Stimulated activated CD8-positive, alpha-beta memory T cell treated with anti-CD3 and anti-CD28 coated beads, Interleukin-2, amount 100 ng/mL, for 48 hours (primary cell): ENCODE results near the gene ZCWPW1.

Experiments used
- DNase-seq, 2 donors: peaks; one replicate each; pipeline ENCODE4 v3.0.0-alpha.2; 2020; ENCODE audit warnings: low read depth in 2 of 2

The ZCWPW1 gene

DNA sequence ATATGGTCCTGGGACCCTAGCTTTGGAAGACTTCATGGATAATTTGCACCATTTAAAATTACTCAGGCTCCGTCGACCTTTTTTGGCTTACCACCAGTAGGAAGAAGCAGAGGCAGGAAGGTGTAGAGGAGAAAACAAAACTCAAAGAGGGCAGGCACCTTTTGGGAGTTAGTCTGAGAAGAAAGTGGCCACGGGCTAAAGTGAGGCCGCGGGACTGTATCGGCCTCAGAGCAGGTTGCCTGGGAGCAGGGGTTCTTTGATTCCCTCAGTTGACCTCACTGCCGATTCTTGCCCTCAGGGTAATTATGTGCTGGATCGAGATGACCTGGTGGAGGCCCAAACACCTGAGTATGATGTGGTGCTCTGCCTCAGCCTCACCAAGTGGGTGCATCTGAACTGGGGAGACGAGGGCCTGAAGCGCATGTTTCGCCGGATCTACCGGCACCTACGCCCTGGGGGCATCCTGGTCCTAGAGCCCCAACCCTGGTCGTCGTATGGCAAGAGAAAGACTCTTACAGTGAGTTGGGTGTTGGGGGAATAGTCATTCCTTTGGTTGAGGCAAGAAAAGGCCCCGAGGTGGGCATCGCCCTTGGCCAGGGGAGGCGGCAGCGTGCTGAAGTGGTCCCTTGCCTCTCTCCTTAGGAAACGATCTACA, 4.2 kb upstream of the ZCWPW1 start:
- no peak for DNase-seq

DNA sequence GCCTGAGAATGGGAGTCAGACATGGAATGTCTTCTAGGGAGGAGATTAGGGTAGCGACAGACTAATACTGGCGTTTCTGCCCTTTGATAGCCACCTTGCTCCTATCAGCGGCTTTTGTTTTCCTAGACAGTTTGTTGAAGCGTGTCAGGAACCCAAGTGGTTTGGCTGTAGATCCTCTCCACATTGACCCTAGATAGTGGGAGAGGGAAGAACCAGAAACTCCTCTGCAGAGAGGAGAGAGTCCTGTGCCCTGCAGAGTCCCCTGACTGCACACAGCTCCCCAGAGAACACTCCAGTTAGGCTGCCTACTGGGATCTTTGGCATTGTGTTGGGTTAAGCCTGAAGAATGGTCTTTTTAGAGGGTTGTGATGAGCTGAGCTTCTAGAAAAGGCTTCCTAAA, 3.5 kb upstream of the ZCWPW1 start:
- no peak for DNase-seq

DNA sequence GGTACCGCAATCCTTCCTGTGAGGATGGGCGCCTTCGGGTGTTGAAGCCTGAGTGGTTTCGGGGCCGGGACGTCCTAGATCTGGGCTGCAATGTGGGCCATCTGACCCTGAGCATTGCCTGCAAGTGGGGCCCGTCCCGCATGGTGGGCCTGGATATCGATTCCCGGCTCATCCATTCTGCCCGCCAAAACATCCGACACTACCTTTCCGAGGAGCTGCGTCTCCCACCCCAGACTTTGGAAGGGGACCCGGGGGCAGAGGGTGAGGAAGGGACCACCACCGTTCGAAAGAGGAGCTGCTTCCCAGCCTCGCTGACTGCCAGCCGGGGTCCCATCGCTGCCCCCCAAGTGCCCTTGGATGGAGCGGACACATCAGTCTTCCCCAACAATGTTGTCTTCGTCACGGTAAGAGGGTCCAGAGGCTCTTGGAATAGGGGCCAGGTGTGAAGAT, 2.8 kb upstream of the ZCWPW1 start:
- no peak for DNase-seq

DNA sequence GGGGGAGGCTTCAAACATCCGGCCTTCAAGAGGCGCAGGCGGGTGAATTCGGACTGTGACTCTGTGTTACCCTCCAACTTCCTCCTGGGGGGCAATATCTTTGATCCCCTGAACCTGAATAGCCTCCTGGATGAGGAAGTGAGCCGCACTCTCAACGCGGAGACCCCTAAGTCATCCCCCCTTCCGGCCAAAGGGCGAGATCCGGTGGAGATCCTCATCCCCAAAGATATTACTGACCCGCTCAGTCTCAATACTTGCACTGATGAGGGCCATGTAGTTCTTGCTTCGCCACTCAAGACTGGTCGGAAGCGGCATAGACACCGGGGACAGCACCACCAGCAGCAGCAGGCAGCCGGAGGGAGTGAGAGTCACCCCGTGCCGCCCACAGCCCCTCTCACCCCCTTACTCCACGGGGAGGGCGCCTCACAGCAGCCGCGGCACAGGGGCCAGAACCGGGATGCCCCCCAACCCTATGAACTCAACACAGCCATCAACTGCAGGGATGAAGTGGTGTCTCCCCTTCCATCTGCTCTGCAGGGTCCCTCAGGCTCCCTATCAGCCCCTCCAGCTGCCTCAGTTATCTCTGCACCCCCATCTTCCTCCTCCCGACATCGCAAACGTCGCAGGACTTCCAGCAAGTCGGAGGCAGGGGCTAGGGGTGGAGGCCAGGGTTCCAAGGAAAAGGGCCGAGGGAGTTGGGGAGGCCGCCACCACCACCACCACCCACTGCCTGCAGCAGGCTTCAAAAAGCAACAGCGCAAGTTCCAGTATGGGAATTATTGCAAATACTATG, 2.2 kb upstream of the ZCWPW1 start:
- DNase-seq: no peak

DNA sequence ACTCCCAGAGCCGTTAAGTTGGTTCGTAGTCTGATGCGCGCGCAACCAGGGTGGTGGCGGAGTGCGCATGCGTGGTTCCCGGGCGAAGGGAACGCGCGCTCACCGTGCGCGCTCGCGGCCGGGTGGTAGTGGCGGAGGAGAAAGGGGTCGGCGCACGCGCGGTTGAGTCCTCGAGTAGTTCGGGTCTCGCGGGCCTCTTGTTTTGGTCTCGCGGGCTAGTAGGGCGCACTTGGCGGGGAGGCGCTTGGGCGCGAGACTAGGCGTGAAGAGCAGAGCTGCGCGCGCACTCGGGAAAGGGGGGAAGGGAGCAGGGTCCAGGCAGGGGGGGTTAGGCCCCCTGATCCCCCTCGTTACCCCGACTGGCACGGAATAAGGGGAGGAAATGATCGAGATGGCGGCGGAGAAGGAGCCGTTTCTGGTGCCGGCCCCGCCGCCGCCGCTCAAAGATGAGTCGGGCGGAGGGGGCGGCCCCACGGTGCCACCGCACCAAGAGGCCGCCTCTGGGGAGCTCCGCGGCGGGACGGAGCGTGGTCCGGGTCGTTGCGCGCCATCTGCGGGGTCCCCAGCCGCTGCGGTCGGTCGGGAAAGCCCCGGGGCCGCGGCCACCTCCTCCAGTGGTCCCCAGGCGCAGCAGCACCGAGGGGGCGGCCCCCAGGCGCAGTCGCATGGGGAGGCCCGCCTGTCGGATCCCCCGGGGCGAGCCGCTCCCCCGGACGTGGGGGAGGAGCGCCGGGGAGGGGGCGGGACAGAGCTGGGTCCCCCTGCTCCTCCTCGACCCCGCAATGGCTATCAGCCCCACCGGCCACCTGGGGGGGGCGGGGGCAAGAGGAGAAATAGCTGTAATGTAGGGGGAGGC, 1.4 kb upstream of the ZCWPW1 start, which contains the start of gene MEPCE:
TSS of gene MEPCE (plus strand) at position 195 of the 856 bp plus-strand sequence. CDS start at position 383, 188 bp downstream.
- peak; percentile 96 for DNase-seq

DNA sequence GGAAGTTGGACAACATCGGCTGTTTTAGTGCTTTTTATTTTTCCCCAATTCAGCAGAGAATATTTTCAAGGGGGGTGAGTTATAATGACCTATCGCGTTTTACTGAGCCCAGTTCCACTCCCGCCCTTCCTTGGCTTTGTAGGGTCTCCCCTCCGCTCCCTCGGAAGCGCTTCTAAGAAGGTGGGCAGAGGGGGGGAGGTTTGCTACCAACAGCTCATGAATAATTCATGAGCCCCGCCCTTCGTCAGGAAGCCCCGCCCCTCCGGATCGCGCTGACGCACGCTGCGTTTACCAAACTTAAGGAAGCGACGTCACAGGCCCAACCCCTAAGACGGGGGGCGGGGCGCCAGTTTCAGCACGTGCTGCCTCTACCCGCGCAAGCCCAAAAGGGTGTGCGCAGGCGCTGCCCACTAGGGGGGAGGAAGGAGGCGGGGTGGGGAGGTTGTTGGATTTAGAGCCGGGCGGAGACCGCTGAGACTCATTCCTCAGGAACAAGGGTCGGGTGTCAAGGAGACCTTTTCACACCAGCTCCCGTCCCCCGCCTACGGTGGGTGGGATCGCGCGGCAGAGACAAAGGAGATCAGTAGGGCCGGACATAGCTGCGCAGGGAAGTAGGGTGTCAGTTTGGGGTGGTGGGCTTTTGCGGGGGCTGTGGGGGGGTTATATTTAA, 599 bp upstream of the ZCWPW1 start:
- DNase-seq: peak; percentile 100

DNA sequence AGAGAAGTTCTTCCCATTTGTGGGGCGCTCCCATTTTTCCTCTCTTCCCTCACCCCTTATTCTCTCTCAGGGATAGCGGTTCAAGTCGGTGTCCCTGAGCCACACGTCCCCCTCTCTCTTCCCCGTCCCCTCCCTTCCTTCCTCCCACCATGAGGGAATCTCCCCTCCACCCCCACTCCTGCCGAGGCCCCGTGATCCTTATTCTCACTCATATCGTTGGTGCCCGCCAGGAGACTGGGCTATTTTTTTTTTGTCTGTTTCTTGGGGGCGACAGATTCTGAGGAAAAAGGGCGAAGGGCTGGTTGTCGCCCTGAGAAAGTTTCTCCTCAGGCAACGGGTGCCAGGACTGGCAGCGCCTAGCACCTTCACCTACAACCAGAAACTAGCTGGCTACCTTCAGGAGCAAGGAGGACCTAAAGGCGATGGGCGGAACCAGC, 723 bp downstream of the ZCWPW1 start:
- DNase-seq: no peak

DNA sequence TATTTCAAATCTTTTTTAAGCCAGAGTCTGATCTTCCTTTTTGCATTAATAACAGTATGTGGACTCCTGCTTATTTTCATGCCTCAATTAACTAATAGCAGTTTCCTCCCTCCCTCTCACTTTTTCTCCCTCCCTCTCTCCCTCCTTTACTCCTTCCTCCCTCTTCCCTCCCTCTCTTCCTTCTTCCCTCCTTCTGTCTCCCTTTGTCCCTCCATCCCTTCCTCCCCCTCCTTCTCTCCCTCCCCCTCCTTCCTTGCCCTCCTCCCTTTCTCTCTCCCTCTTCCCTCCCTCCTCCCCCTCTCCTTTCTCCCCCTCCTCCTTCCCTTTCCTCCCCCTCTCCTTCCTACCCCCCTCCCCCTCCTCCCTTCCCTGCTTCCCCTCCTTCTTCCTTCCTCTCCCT, 2.0 kb downstream of the ZCWPW1 start:
- DNase-seq: no peak

DNA sequence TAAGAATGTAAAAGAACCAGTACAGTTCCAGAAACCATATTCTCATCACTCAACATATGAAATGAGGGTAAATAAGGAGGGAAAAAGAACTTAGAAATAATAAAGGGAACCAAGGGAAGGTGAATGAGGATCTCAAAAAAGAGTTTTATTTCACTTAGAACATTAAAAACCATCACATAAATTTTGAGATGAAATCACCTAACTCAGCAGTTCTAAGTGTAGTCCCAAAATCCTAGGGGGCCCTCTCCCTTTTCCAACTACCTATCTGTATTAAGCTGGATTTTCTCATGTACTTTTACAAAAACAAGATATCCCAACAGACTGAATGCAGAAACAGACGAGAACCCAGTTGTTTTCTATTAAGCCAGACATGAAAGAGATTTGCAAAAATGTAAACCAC, 3.2 kb downstream of the ZCWPW1 start:
- DNase-seq: no peak

DNA sequence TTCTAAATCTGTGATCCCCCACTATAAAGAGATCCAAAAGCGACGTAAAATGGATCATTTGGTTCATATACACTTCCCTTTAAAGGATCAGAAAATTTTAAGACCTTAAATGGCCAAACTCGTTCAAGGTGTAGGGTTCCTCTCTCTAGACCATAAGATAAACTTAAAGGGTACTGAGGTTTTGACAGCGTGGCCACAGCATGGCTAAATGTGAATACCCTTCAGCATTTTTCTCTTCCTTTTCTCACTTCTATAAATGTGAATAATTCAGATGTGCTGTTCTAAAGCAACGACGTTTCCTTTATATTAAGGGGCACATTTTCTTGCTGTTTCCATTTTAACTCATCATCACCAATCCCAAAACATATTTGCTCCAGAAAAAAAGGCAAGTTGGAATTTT, 5.2 kb downstream of the ZCWPW1 start:
- DNase-seq: no peak

DNA sequence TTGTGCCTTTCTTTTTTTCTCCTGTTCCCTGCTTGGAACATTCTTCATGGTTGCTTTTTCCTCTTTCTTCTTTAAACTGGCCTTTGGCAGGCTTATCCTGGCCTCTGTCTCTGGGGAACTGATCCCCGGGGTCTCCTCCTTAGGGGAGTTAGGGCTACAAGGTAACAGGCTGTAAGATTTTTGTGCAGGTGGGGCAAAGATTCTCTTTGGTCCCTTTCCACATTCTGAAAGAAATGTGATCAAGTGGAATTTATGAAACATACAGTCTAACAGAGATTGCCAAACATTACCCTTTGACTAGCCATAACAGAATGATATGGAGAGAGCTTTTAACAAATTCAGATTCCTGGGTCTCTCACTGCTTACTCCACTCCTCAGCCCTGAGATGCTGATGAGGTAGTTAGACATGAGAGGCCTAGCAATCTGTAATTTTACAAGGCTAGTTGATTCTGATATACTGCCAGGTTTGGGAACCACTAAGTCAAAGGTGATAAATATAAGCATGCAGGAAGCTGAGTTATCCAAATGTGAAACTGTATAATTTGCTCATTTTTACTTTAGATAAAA, 8.8 kb downstream of the ZCWPW1 start:
- DNase-seq: no peak

DNA sequence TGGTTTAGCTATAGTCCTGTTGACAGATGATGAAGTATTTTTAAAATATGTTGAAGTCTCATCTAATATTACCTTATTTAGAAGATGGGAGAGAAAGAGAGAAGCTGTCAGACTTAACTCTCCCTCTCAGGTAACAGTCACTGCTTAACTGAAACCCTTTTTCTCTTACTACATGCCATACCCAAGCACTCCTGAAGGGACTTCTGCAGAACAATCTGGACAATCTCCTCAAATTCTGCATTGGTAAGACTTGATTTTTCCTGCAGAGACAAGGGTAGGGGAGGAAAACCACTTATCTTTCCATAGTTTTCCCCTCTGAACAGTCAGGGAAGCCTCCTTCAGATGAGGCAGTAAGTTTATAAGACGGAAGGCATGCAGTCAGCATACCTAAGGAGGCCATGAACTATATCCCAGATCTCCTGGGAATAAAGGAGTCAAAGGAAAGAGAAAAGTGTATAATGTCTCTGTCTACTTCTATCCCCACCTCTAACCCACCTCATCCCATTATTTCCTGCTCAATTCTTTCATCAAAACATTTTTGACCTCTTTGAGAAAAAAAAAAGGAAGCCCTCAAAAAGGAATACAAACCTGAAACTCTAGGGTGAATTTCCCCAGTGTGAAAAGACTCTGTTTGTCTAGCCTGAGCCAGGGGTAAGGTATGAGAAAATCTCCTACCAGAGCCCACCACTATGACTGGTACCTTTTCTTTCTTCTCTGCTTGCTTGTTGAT, 9.4 kb downstream of the ZCWPW1 start:
- no peak for DNase-seq

DNA sequence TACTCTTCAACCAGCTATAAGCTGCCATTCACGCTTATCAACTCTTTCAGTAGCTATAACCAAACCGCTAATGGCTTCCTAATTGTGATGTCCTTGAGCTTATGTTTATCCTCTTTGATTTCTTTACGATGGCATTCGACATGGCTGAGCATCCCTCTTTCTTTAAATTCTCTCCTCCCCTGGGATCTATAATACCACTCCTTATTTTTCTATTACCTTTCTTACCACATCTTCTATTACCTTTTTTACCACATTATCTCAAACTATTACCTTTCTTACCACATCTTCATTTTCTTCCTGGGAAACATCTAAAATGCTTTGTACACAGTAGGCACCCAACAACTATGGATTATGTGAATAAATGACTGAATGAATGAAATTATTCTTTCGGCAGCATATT, 13.1 kb downstream of the ZCWPW1 start:
- DNase-seq: no peak

DNA sequence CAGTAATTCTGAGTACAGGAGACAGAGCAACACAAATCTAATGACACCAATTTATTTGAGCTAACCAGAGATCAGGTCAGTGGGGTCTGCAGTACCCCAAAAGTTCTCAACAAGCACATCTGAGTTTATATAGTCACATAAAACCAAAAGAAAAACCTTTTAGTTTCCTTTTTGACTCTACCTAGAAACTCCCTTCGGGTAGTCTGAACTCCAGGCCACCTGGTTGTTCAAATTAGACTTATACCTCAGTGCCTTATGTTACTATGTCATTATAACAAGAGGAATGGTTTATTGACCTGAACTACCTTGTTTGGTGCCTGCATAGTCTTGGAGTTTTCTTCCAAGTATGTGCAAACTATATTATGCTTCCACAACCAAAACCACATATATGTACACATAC, 14.6 kb downstream of the ZCWPW1 start:
- DNase-seq: no peak

DNA sequence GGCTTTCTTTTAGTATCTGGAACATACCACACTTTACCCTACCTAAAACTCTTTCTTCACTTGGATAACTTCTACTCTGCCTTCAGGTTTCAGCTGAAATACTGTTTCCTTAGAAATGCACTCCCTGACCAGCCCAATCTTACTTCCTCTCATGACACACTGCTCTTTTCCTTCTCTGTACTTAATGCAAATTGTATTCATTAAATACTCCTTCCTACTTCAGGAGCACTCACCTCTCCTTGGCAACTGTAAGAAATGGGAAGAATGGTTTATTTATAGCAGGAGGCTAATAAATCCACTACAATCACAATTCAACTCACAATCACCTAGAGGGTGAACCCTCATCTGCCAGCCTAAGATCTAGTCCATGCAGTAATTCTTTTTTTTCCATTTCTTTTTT, 15.2 kb downstream of the ZCWPW1 start:
- no peak for DNase-seq

DNA sequence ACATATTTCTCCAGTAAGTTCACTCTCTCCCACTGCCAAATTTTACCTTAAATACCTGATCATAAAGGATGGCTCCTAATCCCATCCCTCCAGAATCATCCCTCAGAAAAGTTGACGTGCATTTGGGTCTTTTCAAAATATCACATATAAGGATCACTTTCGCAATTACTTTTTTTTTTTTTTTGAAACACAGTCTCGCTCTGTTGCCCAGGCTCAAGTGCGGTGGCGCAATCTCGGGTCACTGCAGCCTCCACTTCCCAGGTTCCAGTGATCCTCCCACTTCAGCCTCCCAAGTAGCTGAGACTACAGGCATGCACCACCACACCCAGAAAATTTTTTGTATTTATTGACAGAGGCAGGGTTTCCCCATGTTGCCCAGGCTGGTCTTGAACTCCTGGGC, 17.4 kb downstream of the ZCWPW1 start:
- DNase-seq: no peak

DNA sequence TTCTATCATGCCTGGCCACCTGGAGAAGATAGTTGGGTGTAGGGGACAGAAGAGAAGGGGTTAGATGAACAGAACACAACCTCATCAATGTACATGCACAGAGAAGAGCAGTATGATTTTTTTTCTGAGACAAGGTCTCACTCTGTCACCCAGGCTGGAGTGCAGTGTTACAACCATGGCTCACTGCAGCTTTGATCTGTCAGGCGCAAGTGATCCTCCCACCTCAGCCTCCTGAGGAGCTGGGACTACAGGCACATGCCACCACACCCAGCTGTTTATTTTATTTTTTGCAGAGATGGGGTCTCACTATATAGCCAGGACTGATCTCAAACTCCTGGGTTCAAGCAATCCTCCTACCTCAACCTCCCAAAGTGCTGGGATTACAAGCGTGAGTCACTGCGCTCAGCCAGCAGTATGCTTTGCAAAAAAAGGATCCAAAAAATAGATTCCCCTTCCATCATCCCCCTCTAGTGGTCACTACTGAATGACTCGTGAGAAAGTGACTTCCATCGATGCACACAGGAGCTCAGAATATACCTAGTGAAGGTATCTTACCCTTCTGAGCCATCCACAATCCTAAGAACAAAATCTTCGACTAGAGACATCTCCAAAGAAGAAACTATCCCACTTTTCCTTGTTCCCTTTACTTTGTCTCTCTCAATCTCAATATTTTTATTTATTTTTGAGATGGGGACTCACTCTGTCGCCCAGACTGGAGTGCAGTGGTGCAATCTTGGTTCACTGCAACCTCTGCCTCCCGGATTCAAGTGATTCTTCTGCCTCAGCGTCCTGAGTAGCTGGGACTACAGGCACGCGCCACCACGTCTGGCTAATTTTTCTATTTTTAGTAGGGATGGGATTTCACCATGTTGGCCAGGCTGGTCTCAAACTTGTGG, 21.0 kb downstream of the ZCWPW1 start:
- no peak for DNase-seq

DNA sequence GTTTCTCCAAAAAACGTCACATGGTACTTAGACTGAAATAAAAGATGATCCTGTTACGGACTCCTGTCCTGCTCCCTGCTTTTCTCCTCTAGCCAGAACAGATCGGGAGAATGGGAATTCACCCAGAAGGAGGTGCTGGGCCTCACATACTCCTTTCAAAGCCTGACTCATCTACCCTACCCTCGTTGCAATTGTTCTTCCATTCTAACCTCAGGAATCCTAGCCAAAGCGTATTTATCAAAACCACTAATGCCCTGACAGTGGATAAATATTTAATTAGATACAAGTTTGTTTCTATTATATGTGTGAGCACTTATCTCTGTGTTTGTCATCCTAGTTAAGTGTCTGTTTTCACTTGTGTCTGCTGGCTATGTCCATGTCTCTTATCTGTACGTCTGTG, 21.7 kb downstream of the ZCWPW1 start:
- DNase-seq: no peak

DNA sequence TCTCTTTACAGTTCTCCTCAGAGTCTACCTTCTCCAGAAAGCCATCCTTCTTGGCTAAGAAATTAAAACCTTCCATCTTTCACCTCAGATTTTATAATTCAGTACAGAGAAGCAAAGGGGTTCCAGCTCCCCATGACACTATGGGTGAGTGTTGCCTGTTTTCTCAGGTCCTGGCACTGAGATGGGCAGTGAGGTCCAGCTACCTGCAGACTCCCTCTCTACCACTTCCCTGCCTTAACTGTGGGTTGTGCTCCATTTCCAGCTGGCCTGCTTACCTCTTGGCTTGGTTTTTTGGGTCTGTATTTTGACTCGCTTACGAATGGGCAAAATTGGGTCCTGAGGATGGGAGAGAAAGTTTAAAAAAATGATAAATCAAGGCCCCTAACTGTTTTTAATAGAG, 26.3 kb downstream of the ZCWPW1 start:
- DNase-seq: no peak

DNA sequence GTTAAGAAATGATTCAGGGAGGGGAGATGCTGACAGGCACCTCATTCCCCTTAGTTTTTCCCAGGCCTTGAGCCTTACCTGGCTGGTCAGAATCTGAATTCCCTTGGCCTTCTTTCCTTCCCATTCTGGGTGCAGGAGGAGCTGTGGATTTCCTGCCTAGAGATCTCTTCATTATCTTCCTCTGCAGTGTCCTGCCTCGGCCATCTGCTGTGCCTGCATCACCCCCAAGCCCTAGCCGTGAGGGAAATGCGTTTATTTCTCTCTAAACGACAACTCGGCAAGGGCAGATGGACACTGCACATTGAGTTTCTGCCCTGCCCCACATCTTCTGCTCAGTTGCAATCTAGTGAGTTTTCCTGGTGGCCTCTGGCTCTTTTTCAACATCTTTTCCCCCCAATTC, 26.7 kb downstream of the ZCWPW1 start:
- DNase-seq: no peak
